Osteoblast (primary cell): Measurements from ENCODE around the gene MAMDC2. TPM values are rescaled to one million over a fixed set of nuclear protein-coding genes. Genes with fewer than 3 reads are reported as not detected.
A peak's percentile ranks its signal among the peaks of the same experiment; 100 is the strongest.

Experiments
- DNase-seq: peaks from one replicate; pipeline ENCODE4 v3.0.0; 2011; ENCODE audit warnings: low spot score, mixed read lengths; ENCODE audit not compliant: insufficient read length; ENCODE audit errors: missing footprints
- H2AFZ ChIP-seq: 2 replicates; pipeline ENCODE4 v1.6.0; 2011; ENCODE audit warnings: mild to moderate bottlenecking, low read length
- H3K27ac ChIP-seq: 2 replicates; pipeline ENCODE4 v1.5.1; 2011; ENCODE audit warnings: mild to moderate bottlenecking, low read depth, low read length, moderate library complexity
- H3K27me3 ChIP-seq: 2 replicates; pipeline ENCODE4 v1.6.0; 2012; ENCODE audit warnings: mild to moderate bottlenecking, control low read depth, inconsistent platforms, low read length, moderate library complexity; ENCODE audit not compliant: insufficient read depth
- H3K36me3 ChIP-seq: 2 replicates; pipeline ENCODE4 v1.5.1; 2011; ENCODE audit warnings: mild to moderate bottlenecking, low read length, control low read depth, moderate library complexity; ENCODE audit not compliant: insufficient read depth
- H3K4me1 ChIP-seq: 2 replicates; pipeline ENCODE4 v1.5.1; 2011; ENCODE audit warnings: mild to moderate bottlenecking, low read length, control low read depth, moderate library complexity; ENCODE audit not compliant: insufficient read depth
- H3K4me2 ChIP-seq: 2 replicates; pipeline ENCODE4 v1.6.0; 2011; ENCODE audit warnings: mild to moderate bottlenecking, low read length; ENCODE audit not compliant: insufficient read depth
- H3K4me3 ChIP-seq: fragments of 200-600 bp; sonication (generic); 3 replicates; pipeline ENCODE4 v1.5.1; 2012; ENCODE audit warnings: mild to moderate bottlenecking, low read length, inconsistent platforms; ENCODE audit not compliant: insufficient read depth
- H3K79me2 ChIP-seq: 2 replicates; pipeline ENCODE4 v1.6.0; 2012; ENCODE audit warnings: mild to moderate bottlenecking, low read length, control low read depth, inconsistent platforms; ENCODE audit not compliant: insufficient read depth
- H3K9me3 ChIP-seq: 2 replicates; pipeline ENCODE4 v1.5.1; 2011; ENCODE audit warnings: low read depth, low read length, control low read depth
- H4K20me1 ChIP-seq: 2 replicates; pipeline ENCODE4 v1.6.0; 2012; ENCODE audit warnings: mild to moderate bottlenecking, low read length, control low read depth; ENCODE audit not compliant: insufficient read depth
- CTCF ChIP-seq: IDR thresholded peaks from 2 replicates; pipeline ENCODE4 v1.5.1; 2011; ENCODE audit warnings: mild to moderate bottlenecking, low read depth, low read length, moderate library complexity; ENCODE audit errors: extremely low read depth
- total RNA-seq: library from RNA; depleted of rRNA; stranded (reverse); fragments of >200 nt; gene quantifications from 2 replicates; pipeline ENCODE4 v1.2.3, GENCODE V29; 2012

MAMDC2 gene
- total RNA-seq, 1 donor: 1.4 TPM

GRCh38 chr9:70255486-70255885, 211.8 kb downstream of the MAMDC2 start:
- H3K79me2 ChIP-seq: peaks cover 26% of the 10 kb centered on the region
- TF ChIP-seq CTCF: no peak
- peak; percentile 11 for DNase-seq
- H3K4me2 ChIP-seq: peak overlapping the region; percentile 90
- peak overlapping the region; percentile 39 for H2AFZ ChIP-seq
- H3K36me3 ChIP-seq: peaks cover 4% of the 10 kb centered on the region
- H3K9me3 ChIP-seq: no peaks in the 10 kb centered on the region
- H3K4me1 ChIP-seq: peaks cover 37% of the 10 kb centered on the region
- H3K27ac ChIP-seq: peak overlapping the region; percentile 99
- peaks cover 2% of the 10 kb centered on the region for H4K20me1 ChIP-seq
- no peaks in the 10 kb centered on the region for H3K27me3 ChIP-seq
- H3K4me3 ChIP-seq: peak overlapping the region; percentile 63

- H3K27me3 ChIP-seq: no peaks in the 10 kb centered on the region
- peak overlapping the region; percentile 39 for H2AFZ ChIP-seq
- H3K4me3 ChIP-seq: peak overlapping the region; percentile 63
- H4K20me1 ChIP-seq: peaks cover 4% of the 10 kb centered on the region
- peak; percentile 80 for DNase-seq
- no peaks in the 10 kb centered on the region for H3K9me3 ChIP-seq
- peak overlapping the region; percentile 99 for H3K27ac ChIP-seq
- peaks cover 11% of the 10 kb centered on the region for H3K36me3 ChIP-seq
- peaks cover 32% of the 10 kb centered on the region for H3K79me2 ChIP-seq
- TF ChIP-seq CTCF: no peak
- H3K4me1 ChIP-seq: peaks cover 43% of the 10 kb centered on the region
- H3K4me2 ChIP-seq: peak overlapping the region; percentile 90
These were observed 212.5 kb downstream of the MAMDC2 start for GRCh38 chr9:70256123-70256551.

- Histone ChIP-seq H2AFZ (no peak overlapping the region), H3K27me3 (no peaks in the 10 kb centered on the region), H3K79me2 (peaks cover 46% of the 10 kb centered on the region), H3K4me3 (peak overlapping the region; percentile 89), H3K4me1 (peaks cover 51% of the 10 kb centered on the region), H3K9me3 (no peaks in the 10 kb centered on the region), H3K27ac (peak overlapping the region; percentile 99), H4K20me1 (peaks cover 7% of the 10 kb centered on the region), H3K4me2 (peak overlapping the region; percentile 90), H3K36me3 (peaks cover 24% of the 10 kb centered on the region)
- no peak for DNase-seq
- no peak for TF ChIP-seq CTCF
These were observed 213.9 kb downstream of the MAMDC2 start for GRCh38 chr9:70257502-70257901.

GRCh38 chr9:70257991-70258691, 214.5 kb downstream of the MAMDC2 start:
- Histone ChIP-seq H3K79me2 (peaks cover 53% of the 10 kb centered on the region), H3K9me3 (no peaks in the 10 kb centered on the region), H3K36me3 (peaks cover 25% of the 10 kb centered on the region), H2AFZ (peak overlapping the region; percentile 45), H3K4me3 (peak overlapping the region; percentile 89), H4K20me1 (peaks cover 13% of the 10 kb centered on the region), H3K27me3 (no peaks in the 10 kb centered on the region), H3K4me2 (peak overlapping the region; percentile 90), H3K27ac (peak overlapping the region; percentile 99), H3K4me1 (peaks cover 57% of the 10 kb centered on the region)
- DNase-seq: peak; percentile 69
- TF ChIP-seq CTCF: no peak
